Mucosa of descending colon (tissue), 3 donors: Measurements from ENCODE around the gene MYL11. TPM values are rescaled to one million over a fixed set of nuclear protein-coding genes. Genes with fewer than 3 reads are reported as not detected.

Experiments used
- ATAC-seq: fragments of 200-7000 bp; cut with Tn5 transposase; one replicate; pipeline ENCODE4 v1.9.1; 2020; ENCODE audit warnings: mild to moderate bottlenecking, moderate library complexity
- DNase-seq, 3 donors: peaks; one replicate each; pipeline ENCODE4 v3.0.0-alpha.2; 2020
- H3K36me3 ChIP-seq: fragments of 200-600 bp; one replicate; pipeline ENCODE4 v1.8.0; 2021; ENCODE audit warnings: low read depth, mild to moderate bottlenecking
- H3K4me1 ChIP-seq: fragments of 200-600 bp; one replicate; pipeline ENCODE4 v1.8.0; 2021; ENCODE audit warnings: low read depth, mild to moderate bottlenecking
- H3K4me3 ChIP-seq: fragments of 200-600 bp; one replicate; pipeline ENCODE4 v1.8.0; 2021; ENCODE audit warnings: mild to moderate bottlenecking
- H3K9me3 ChIP-seq: fragments of 200-600 bp; one replicate; pipeline ENCODE4 v1.8.0; 2021; ENCODE audit warnings: mild to moderate bottlenecking
- intact Hi-C, 2 donors: fragments of 100-400 bp; cut with DNase I in 1 of 2; cut with micrococcal nuclease in 1 of 2; formaldehyde crosslinking; loops; one replicate each; pipeline versions ENCODE4 v1.11.0 to v1.11.1; 2022; cut with DNase I, micrococcal nuclease
- total RNA-seq, 3 donors: library from RNA; stranded (reverse); fragmentation: NEBNext Ultra II Directional in 2 of 3; extraction: Animal tissue kit (Norgen Biotek cat#: 25700) in 2 of 3; gene quantifications; one replicate each; pipeline versions ENCODE4 v1.2.1 to v1.2.4, GENCODE V29; 2021 to 2023
- TF ChIP-seq, protein P1 (sequence below): fragments of 200-600 bp; IDR thresholded peaks from one replicate; pipeline ENCODE4 v1.8.0; 2022; ENCODE audit warnings: antibody characterized with exemption, mild to moderate bottlenecking
- donor health status: DM: no; HTN: no; CAD: no; lungs with moderate emphysema.
- donor health status: DM: no; HTN: no; CAD: no.
- donor health status: DM: no; HTN: yes; CAD: no.

Gene MYL11
- total RNA-seq, 3 donors from 2014 or later, result 1.1 to 1.6 TPM; not detected in 1

DNA sequence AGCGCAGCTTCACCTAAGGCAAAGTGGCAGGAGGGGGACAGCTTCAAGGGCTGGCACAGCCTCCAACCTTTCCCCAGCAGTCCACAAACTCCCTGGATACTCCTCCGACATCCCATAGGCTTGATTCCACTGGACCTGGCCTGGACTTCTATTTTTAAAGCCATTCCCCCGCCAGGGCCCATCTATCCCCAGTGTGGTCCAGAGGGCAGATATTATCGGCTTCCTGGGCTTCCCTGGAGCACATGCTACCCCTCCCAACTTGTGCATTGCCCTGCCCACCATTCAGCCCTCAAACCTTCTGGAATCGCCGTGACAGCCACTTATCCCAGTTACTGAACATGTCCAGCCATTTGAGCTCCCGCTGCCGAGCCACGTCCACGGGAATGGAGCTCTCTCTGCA, 9.4 kb upstream of the MYL11 start:
- Histone ChIP-seq H3K36me3 (peaks cover under 1% of the 10 kb centered on the region), H3K4me1 (peaks cover 16% of the 10 kb centered on the region), H3K9me3 (no peaks in the 10 kb centered on the region), H3K4me3 (no peak overlapping the region)
- intact Hi-C loops, result no loop called here
- DNase-seq (no peak), ATAC-seq (no peak)
- TF ChIP-seq, protein P1, sequence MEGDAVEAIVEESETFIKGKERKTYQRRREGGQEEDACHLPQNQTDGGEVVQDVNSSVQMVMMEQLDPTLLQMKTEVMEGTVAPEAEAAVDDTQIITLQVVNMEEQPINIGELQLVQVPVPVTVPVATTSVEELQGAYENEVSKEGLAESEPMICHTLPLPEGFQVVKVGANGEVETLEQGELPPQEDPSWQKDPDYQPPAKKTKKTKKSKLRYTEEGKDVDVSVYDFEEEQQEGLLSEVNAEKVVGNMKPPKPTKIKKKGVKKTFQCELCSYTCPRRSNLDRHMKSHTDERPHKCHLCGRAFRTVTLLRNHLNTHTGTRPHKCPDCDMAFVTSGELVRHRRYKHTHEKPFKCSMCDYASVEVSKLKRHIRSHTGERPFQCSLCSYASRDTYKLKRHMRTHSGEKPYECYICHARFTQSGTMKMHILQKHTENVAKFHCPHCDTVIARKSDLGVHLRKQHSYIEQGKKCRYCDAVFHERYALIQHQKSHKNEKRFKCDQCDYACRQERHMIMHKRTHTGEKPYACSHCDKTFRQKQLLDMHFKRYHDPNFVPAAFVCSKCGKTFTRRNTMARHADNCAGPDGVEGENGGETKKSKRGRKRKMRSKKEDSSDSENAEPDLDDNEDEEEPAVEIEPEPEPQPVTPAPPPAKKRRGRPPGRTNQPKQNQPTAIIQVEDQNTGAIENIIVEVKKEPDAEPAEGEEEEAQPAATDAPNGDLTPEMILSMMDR, result no peak

DNA sequence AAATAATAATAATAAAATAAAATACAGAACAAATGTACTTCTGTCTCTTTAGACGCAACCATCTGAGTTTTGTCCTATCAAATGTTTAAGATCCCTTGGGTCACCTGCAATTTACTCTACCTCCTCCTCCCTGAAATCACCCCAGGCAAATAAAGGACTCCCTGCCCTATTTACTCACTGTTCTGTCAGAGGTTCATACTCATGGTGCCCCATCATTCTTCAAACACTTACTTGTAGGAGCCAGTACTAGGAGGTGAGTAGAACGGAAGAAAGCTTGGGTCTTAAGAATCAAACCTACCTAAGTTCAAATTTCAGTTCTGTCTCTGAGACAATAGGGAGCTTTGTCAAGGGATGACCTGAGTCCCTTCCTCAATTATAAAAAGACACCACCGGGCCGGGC, 8.1 kb upstream of the MYL11 start:
- no peak overlapping the region for H3K4me3 ChIP-seq
- no peaks in the 10 kb centered on the region for H3K9me3 ChIP-seq
- intact Hi-C loops, result no loop called here
- H3K36me3 ChIP-seq, result peaks cover 4% of the 10 kb centered on the region
- peaks cover 16% of the 10 kb centered on the region for H3K4me1 ChIP-seq
- DNase-seq (no peak), ATAC-seq (no peak)
- TF ChIP-seq, protein P1, result no peak

DNA sequence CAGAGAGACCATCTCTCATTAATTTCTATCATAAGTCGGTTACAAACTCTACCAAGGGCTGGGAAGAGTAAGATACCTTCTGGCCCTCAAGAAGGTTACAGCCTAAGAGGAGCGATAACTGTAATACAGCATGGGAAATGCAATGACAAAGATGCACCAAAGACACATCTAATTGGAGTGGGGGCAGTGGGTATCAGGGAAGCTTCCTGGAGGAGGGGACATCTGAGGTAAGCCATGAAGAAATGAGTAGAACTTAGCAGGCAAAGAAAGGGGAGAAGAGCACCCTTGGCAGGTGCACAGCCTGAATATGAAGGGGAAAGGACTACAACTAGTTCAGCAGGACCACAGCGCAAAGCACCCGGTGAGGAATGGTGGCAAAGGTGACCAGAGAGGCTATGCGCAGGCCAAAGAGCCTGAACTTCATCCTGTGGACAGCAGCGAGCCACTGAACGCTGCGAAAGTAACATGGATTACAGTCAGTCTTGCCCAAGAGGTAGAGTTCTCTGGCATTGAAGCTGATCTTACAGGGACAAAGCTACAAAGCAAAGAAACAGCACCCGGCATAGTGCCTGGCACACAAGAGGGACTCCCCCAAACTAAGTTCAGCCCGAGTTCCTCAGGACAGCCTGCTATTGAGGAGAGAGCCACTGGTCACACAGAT, 7.1 kb upstream of the MYL11 start:
- H3K4me1 ChIP-seq, result peaks cover 16% of the 10 kb centered on the region
- TF ChIP-seq, protein P1, result no peak

DNA sequence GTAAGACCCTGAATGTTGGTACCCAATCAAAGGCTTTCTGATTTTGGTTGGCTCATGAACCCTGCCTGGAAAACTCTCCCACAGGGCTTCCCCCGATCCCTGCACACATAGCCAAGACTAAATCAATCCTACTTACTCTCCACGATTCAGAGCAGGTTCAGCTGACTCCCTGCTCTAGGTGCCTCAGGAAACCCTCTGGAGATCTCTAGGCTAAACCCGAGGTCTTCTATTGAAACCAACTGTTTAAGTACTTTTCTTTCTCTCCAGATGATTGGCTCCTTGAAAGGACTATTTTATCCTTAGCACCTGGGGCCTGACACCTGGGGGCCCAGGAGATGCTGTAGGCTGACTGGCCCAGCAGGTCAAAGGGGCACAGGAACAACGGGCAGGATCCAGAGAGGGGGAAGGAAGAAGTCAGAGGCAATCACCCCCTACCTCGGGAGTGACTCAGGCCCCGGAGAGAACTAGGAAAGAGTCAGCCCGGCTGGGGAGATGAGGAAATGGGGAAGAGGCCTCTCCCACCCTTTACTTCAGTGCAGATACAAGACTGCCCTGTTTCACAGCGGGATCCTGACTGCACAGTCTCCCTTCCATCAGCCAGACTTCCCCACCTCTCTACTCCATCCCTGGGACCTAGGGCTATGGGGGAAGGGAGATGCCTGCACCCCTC, 6.3 kb upstream of the MYL11 start:
- Histone ChIP-seq H3K4me1 (peaks cover 16% of the 10 kb centered on the region), H3K36me3 (peaks cover 4% of the 10 kb centered on the region), H3K4me3 (no peak overlapping the region), H3K9me3 (no peaks in the 10 kb centered on the region)
- TF ChIP-seq, protein P1, result no peak
- intact Hi-C loops, result no loop called here
- DNase-seq (no peak), ATAC-seq (no peak)

More for the DNA sequence above, 7.1 kb upstream of the MYL11 start:
- Histone ChIP-seq H3K4me3 (no peak overlapping the region), H3K9me3 (no peaks in the 10 kb centered on the region), H3K36me3 (peaks cover 4% of the 10 kb centered on the region)
- ATAC-seq, result no peak
- DNase-seq, result no peak
- intact Hi-C loops, result no loop called here

DNA sequence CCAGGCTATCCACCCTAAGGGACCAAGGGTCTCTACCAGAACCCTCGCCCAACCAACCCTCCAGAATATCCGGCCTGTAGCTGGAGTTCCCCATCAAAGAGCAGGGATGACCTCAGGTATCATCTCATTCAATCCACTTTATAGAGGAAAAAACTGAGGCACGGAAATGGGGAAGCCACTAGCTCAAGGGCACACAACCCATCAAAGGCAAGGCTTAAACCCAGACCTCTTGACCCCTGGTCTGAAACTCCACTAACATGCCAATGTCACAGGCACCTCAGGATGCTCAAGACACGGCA, 5.9 kb upstream of the MYL11 start:
- TF ChIP-seq, protein P1, result no peak
- ATAC-seq (no peak), DNase-seq (no peak)
- Histone ChIP-seq H3K4me3 (peak overlapping the region; percentile 75), H3K36me3 (peaks cover 4% of the 10 kb centered on the region), H3K4me1 (peaks cover 16% of the 10 kb centered on the region), H3K9me3 (no peaks in the 10 kb centered on the region)
- intact Hi-C loops, result no loop called here
